ENCODE measurements around the gene STOML1. TPM values are rescaled to one million over a fixed set of nuclear protein-coding genes. Genes with fewer than 3 reads are reported as not detected.
A peak's percentile ranks its signal among the peaks of the same experiment; 100 is the strongest.

Gene STOML1
- total and polyA plus RNA-seq, 4 experiments from 2014 or later = 8.1 to 11.1 (median 9.8) TPM

GRCh38 chr15:73991260-73991659, 835 bp downstream of the STOML1 start:
- ChIA-PET CTCF (ENCODE audit: partially characterized antibody) (interaction anchor here (1.5 to 7.8 kb wide), 3 partner anchors 18 to 58 kb away, joined by 3 to 46 read pairs (median 4); no protein-coding TSS in a partner anchor), POLR2A (ENCODE audit: partially characterized antibody) (interaction anchor here (1.0 to 1.6 kb wide), 3 partner anchors 8 to 27 kb away, joined by 3 to 4 read pairs (median 4); no protein-coding TSS in a partner anchor)
- Mint-ChIP-seq H3K36me3 (peaks cover 10 to 18% of the 10 kb centered on the region in 2 donors), H3K4me1 (peaks cover 22 to 52% (median 34%) of the 10 kb centered on the region in 4 donors), H3K4me3 (peak overlapping the region; percentile 80 to 90 (median 82)), H3K27me3 (no peaks in the 10 kb centered on the region), H3K27ac (peak overlapping the region in 4 of 7 donors; percentile 48 to 74 (median 70)), H3K9me3 (no peaks in the 10 kb centered on the region)
- intact Hi-C loops (cut with micrococcal nuclease) = loop anchor here (10.0 kb wide), 2 partner anchors 554 to 1034 kb away; partner anchors contain the start of genes ARID3B and PPCDC
- Histone ChIP-seq H3K27ac (ENCODE audit: low read depth, low read length) (peak overlapping the region; percentile 67), H3K9me3 (ENCODE audit: control insufficient read depth in 1 of 2, low read length in 2 of 2) (no peaks in the 10 kb centered on the region), H3K36me3 (ENCODE audit: insufficient read depth, low read length) (no peaks in the 10 kb centered on the region), H3K4me1 (ENCODE audit: insufficient read depth, low read length) (peaks cover 35% of the 10 kb centered on the region), H3K4me3 (ENCODE audit: low read length in 2 of 2) (peak overlapping the region; percentile 59 to 72), H3K27me3 (ENCODE audit: insufficient read depth, low read length) (no peaks in the 10 kb centered on the region)
- no peak for DNase-seq

- H3K27ac Mint-ChIP-seq = peak overlapping the region in 2 of 7 donors; percentile 70 to 71
- ChIA-PET CTCF (ENCODE audit: partially characterized antibody) (interaction anchor here (1.5 to 7.8 kb wide), 3 partner anchors 17 to 59 kb away, joined by 3 to 46 read pairs (median 4); no protein-coding TSS in a partner anchor), POLR2A (ENCODE audit: partially characterized antibody) (no interaction called here)
- Histone ChIP-seq H3K36me3 (ENCODE audit: insufficient read depth, low read length) (no peaks in the 10 kb centered on the region), H3K27ac (ENCODE audit: low read depth, low read length) (no peak overlapping the region), H3K4me3 (ENCODE audit: low read length in 2 of 2) (no peak overlapping the region), H3K4me1 (ENCODE audit: insufficient read depth, low read length) (peaks cover 29% of the 10 kb centered on the region), H3K27me3 (ENCODE audit: insufficient read depth, low read length) (no peaks in the 10 kb centered on the region), H3K9me3 (ENCODE audit: control insufficient read depth in 1 of 2, low read length in 2 of 2) (no peaks in the 10 kb centered on the region)
- H3K4me1 Mint-ChIP-seq = peaks cover 20 to 43% (median 30%) of the 10 kb centered on the region in 4 donors
- H3K36me3 Mint-ChIP-seq = peaks cover 10 to 22% of the 10 kb centered on the region in 2 donors
- H3K9me3 Mint-ChIP-seq = no peaks in the 10 kb centered on the region
- H3K27me3 Mint-ChIP-seq = no peaks in the 10 kb centered on the region
- intact Hi-C loops (cut with micrococcal nuclease) = loop anchor here (10.0 kb wide), 2 partner anchors 554 to 1034 kb away; partner anchors contain the start of genes ARID3B and PPCDC
- no peak for DNase-seq
- H3K4me3 Mint-ChIP-seq = peak overlapping the region in 4 of 8 donors; percentile 17 to 83 (median 82)
Observed at GRCh38 chr15:73990250-73991005, 1.7 kb downstream of the STOML1 start.

GRCh38 chr15:73989001-73989798, 2.9 kb downstream of the STOML1 start:
- H3K27me3 ChIP-seq (ENCODE audit: insufficient read depth, low read length) = no peaks in the 10 kb centered on the region
- no peaks in the 10 kb centered on the region for H3K36me3 ChIP-seq (ENCODE audit: insufficient read depth, low read length)
- Mint-ChIP-seq H3K36me3 (peaks cover 13 to 19% of the 10 kb centered on the region in 2 donors), H3K27ac (peak overlapping the region in 3 of 7 donors; percentile 17 to 40 (median 30)), H3K4me1 (peaks cover 15 to 40% (median 24%) of the 10 kb centered on the region in 4 donors), H3K9me3 (no peaks in the 10 kb centered on the region), H3K27me3 (no peaks in the 10 kb centered on the region), H3K4me3 (peak overlapping the region in 1 of 8 donors; percentile 35)
- intact Hi-C loops (cut with micrococcal nuclease) = no loop called here
- no peaks in the 10 kb centered on the region for H3K9me3 ChIP-seq (ENCODE audit: control insufficient read depth in 1 of 2, low read length in 2 of 2)
- peaks cover 29% of the 10 kb centered on the region for H3K4me1 ChIP-seq (ENCODE audit: insufficient read depth, low read length)
- H3K27ac ChIP-seq (ENCODE audit: low read depth, low read length) = no peak overlapping the region
- H3K4me3 ChIP-seq (ENCODE audit: low read length in 2 of 2) = no peak overlapping the region
- CTCF ChIA-PET (ENCODE audit: partially characterized antibody) = interaction anchor here (1.0 to 7.8 kb wide), 5 partner anchors 10 to 18 kb away, joined by 4 to 46 read pairs (median 4); no protein-coding TSS in a partner anchor
- DNase-seq = no peak
- POLR2A ChIA-PET (ENCODE audit: partially characterized antibody) = no interaction called here

GRCh38 chr15:73988445-73988969, 3.6 kb downstream of the STOML1 start:
- ChIA-PET POLR2A (ENCODE audit: partially characterized antibody) (no interaction called here), CTCF (ENCODE audit: partially characterized antibody) (interaction anchor here (1.0 to 2.0 kb wide), 3 partner anchors 10 to 18 kb away, joined by 4 to 7 read pairs (median 4); no protein-coding TSS in a partner anchor)
- Histone ChIP-seq H3K9me3 (ENCODE audit: control insufficient read depth in 1 of 2, low read length in 2 of 2) (no peaks in the 10 kb centered on the region), H3K36me3 (ENCODE audit: insufficient read depth, low read length) (no peaks in the 10 kb centered on the region), H3K4me1 (ENCODE audit: insufficient read depth, low read length) (peaks cover 22% of the 10 kb centered on the region), H3K27me3 (ENCODE audit: insufficient read depth, low read length) (no peaks in the 10 kb centered on the region), H3K27ac (ENCODE audit: low read depth, low read length) (no peak overlapping the region), H3K4me3 (ENCODE audit: low read length in 2 of 2) (no peak overlapping the region)
- no peak for DNase-seq
- intact Hi-C loops (cut with micrococcal nuclease) = no loop called here
- Mint-ChIP-seq H3K4me3 (no peak overlapping the region), H3K27me3 (no peaks in the 10 kb centered on the region), H3K4me1 (peaks cover 9 to 36% (median 17%) of the 10 kb centered on the region in 4 donors), H3K27ac (no peak overlapping the region), H3K36me3 (peaks cover 15 to 18% of the 10 kb centered on the region in 2 donors), H3K9me3 (no peaks in the 10 kb centered on the region)

GRCh38 chr15:73987681-73988444, 4.2 kb downstream of the STOML1 start:
- H3K27ac ChIP-seq (ENCODE audit: low read depth, low read length) = no peak overlapping the region
- no peak overlapping the region for H3K4me3 ChIP-seq (ENCODE audit: low read length in 2 of 2)
- ChIA-PET POLR2A (ENCODE audit: partially characterized antibody) (no interaction called here), CTCF (ENCODE audit: partially characterized antibody) (interaction anchor here (1.5 to 2.0 kb wide), 2 partner anchors 9 to 15 kb away, joined by 4 to 7 read pairs; no protein-coding TSS in a partner anchor)
- intact Hi-C loops (cut with micrococcal nuclease) = no loop called here
- peaks cover 15 to 18% of the 10 kb centered on the region in 2 donors for H3K36me3 Mint-ChIP-seq
- no peaks in the 10 kb centered on the region for H3K36me3 ChIP-seq (ENCODE audit: insufficient read depth, low read length)
- H3K27ac Mint-ChIP-seq = peak overlapping the region in 2 of 7 donors; percentile 15 to 66
- H3K27me3 ChIP-seq (ENCODE audit: insufficient read depth, low read length) = no peaks in the 10 kb centered on the region
- H3K9me3 Mint-ChIP-seq = no peaks in the 10 kb centered on the region
- H3K27me3 Mint-ChIP-seq = no peaks in the 10 kb centered on the region
- peaks cover 7 to 30% (median 13%) of the 10 kb centered on the region in 4 donors for H3K4me1 Mint-ChIP-seq
- no peaks in the 10 kb centered on the region for H3K9me3 ChIP-seq (ENCODE audit: control insufficient read depth in 1 of 2, low read length in 2 of 2)
- peaks cover 15% of the 10 kb centered on the region for H3K4me1 ChIP-seq (ENCODE audit: insufficient read depth, low read length)
- H3K4me3 Mint-ChIP-seq = no peak overlapping the region
- no peak for DNase-seq

GRCh38 chr15:73987250-73987649, 4.8 kb downstream of the STOML1 start:
- POLR2A ChIA-PET (ENCODE audit: partially characterized antibody) = no interaction called here
- Histone ChIP-seq H3K36me3 (ENCODE audit: insufficient read depth, low read length) (no peaks in the 10 kb centered on the region), H3K4me3 (ENCODE audit: low read length in 2 of 2) (no peak overlapping the region), H3K4me1 (ENCODE audit: insufficient read depth, low read length) (peaks cover 14% of the 10 kb centered on the region), H3K27me3 (ENCODE audit: insufficient read depth, low read length) (no peaks in the 10 kb centered on the region), H3K27ac (ENCODE audit: low read depth, low read length) (no peak overlapping the region), H3K9me3 (ENCODE audit: control insufficient read depth in 1 of 2, low read length in 2 of 2) (no peaks in the 10 kb centered on the region)
- Mint-ChIP-seq H3K9me3 (no peaks in the 10 kb centered on the region), H3K27ac (peak overlapping the region in 1 of 7 donors; percentile 47), H3K27me3 (no peaks in the 10 kb centered on the region), H3K36me3 (peaks cover 15 to 18% of the 10 kb centered on the region in 2 donors), H3K4me3 (no peak overlapping the region), H3K4me1 (peaks cover 3 to 28% (median 10%) of the 10 kb centered on the region in 4 donors)
- DNase-seq = no peak
- CTCF ChIA-PET (ENCODE audit: partially characterized antibody) = interaction anchor here (1.5 to 2.0 kb wide), 2 partner anchors 9 to 14 kb away, joined by 4 to 7 read pairs; no protein-coding TSS in a partner anchor
- intact Hi-C loops (cut with micrococcal nuclease) = no loop called here
